Nephron progenitor cell (in vitro differentiated cells): ENCODE measurements around the gene SH3RF1.

Experiments
- DNase-seq: peaks from one replicate; pipeline ENCODE4 v3.0.0; 2021
- H3K27ac Mint-ChIP-seq: 2 replicates; pipeline ENCODE4 v1.8.0; 2021; ENCODE audit warnings: mild to moderate bottlenecking, moderate library complexity, mixed read lengths
- H3K27me3 Mint-ChIP-seq: 2 replicates; pipeline ENCODE4 v1.8.0; 2021; ENCODE audit warnings: mild to moderate bottlenecking, low read depth, mixed read lengths; ENCODE audit not compliant: poor library complexity
- H3K36me3 Mint-ChIP-seq: 2 replicates; pipeline ENCODE4 v1.8.0; 2021; ENCODE audit warnings: low read depth, mixed read lengths
- H3K4me1 Mint-ChIP-seq: 2 replicates; pipeline ENCODE4 v1.8.0; 2021; ENCODE audit warnings: mixed read lengths
- H3K4me3 Mint-ChIP-seq: 2 replicates; pipeline ENCODE4 v1.8.0; 2021; ENCODE audit warnings: mild to moderate bottlenecking, moderate library complexity, mixed read lengths
- H3K9me3 Mint-ChIP-seq: 2 replicates; pipeline ENCODE4 v1.8.0; 2021; ENCODE audit warnings: mild to moderate bottlenecking, moderate library complexity, mixed read lengths
- TF ChIP-seq, protein P1 (sequence below): fragments of 200-600 bp; sonication (generic); IDR thresholded peaks from 2 replicates; pipeline ENCODE4 v1.5.0; 2021; ENCODE audit warnings: antibody characterized with exemption

SH3RF1 gene

DNA sequence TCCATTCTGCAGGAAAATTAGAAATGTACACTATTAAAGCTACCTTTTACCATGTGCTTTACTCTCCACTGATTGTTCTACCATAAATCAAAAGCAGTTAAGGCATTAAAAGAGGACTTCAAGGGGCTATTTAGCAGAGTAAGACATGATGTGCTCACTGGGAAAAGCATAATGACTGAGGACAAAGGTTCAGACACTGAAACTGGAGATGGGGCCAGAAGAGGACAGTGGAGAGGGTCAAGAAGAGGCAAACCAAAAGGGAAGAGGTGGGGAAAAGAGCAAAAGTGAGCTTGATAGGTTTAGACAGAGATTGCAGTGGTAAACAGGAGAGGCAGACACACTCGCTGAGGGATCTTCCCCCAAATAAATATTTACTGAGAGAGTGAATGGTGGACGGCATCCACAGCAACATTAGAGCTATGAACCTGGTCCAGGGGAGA lies 23.8 kb downstream of the SH3RF1 start:
- TF ChIP-seq, protein P1, sequence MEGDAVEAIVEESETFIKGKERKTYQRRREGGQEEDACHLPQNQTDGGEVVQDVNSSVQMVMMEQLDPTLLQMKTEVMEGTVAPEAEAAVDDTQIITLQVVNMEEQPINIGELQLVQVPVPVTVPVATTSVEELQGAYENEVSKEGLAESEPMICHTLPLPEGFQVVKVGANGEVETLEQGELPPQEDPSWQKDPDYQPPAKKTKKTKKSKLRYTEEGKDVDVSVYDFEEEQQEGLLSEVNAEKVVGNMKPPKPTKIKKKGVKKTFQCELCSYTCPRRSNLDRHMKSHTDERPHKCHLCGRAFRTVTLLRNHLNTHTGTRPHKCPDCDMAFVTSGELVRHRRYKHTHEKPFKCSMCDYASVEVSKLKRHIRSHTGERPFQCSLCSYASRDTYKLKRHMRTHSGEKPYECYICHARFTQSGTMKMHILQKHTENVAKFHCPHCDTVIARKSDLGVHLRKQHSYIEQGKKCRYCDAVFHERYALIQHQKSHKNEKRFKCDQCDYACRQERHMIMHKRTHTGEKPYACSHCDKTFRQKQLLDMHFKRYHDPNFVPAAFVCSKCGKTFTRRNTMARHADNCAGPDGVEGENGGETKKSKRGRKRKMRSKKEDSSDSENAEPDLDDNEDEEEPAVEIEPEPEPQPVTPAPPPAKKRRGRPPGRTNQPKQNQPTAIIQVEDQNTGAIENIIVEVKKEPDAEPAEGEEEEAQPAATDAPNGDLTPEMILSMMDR: no peak
- Mint-ChIP-seq H3K4me1 (peaks cover 64% of the 10 kb centered on the region), H3K9me3 (peaks cover 41% of the 10 kb centered on the region), H3K4me3 (peak overlapping the region; percentile 44), H3K27ac (peak overlapping the region; percentile 46), H3K36me3 (peaks cover 54% of the 10 kb centered on the region), H3K27me3 (no peaks in the 10 kb centered on the region)
- DNase-seq: no peak

- H3K27ac Mint-ChIP-seq: no peak overlapping the region
- peaks cover 59% of the 10 kb centered on the region for H3K4me1 Mint-ChIP-seq
- TF ChIP-seq, protein P1: no peak
- peaks cover 41% of the 10 kb centered on the region for H3K9me3 Mint-ChIP-seq
- peaks cover 61% of the 10 kb centered on the region for H3K36me3 Mint-ChIP-seq
- H3K4me3 Mint-ChIP-seq: no peak overlapping the region
- no peaks in the 10 kb centered on the region for H3K27me3 Mint-ChIP-seq
- no peak for DNase-seq
These were observed 24.5 kb downstream of the SH3RF1 start for GRCh38 chr4:169246279-169246678.

DNA sequence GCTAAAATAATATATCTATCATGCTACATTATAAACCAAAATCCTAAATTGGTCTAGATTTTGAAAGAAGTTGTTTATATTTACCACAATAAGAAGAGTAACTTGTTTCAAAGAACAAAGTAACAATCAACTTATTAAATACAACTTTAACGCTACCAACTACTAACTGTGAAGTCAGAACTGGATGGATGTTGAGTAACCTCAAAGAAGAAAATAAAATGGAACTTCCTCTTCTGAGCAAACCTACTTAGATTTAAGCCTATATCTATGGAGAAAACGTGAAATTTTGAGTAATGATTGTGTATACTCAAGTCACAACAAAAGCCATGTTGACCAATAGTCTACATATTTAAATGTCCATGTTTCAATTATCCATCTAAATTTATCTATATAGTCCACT lies 25.7 kb downstream of the SH3RF1 start:
- H3K4me3 Mint-ChIP-seq: no peak overlapping the region
- no peaks in the 10 kb centered on the region for H3K27me3 Mint-ChIP-seq
- H3K27ac Mint-ChIP-seq: peak overlapping the region; percentile 46
- H3K9me3 Mint-ChIP-seq: peaks cover 41% of the 10 kb centered on the region
- no peak for DNase-seq
- TF ChIP-seq, protein P1: no peak
- H3K36me3 Mint-ChIP-seq: peaks cover 65% of the 10 kb centered on the region
- peaks cover 55% of the 10 kb centered on the region for H3K4me1 Mint-ChIP-seq

DNA sequence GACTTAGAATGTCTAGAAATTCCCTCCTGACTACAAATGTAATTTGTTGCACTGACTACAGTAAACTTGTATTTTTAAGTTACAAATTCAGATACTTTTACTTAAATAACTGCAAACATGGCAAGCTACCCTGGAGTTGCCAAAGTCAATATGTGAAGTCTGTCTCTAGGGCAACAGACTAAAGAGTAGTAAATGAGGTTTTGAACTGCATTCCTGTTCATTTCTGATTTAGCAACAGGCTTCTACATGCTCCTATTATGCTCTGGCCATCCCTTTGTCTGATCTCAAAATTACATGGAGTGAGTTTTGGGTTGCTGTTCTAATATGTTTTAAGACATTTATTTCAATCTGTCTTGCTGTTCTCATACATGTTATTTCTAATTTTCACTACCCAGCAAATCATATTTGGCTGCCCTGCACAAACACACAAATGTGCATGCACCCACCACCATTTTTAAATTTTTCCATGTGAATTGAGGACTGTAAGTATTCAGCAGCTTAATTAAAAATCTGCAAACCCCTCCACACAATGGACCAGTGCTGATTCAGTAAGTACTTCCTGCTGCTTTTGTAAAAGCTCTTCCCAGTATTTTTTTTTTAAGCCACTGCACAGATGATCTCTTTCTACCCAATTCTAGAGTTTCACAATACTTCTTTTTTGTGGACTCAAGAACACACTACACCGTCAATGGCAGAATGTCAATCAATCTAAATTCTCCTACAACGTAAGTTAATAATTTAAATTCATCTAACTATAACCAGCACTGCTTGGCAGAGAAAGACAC lies 26.7 kb downstream of the SH3RF1 start:
- peak overlapping the region; percentile 1 for H3K4me3 Mint-ChIP-seq
- peaks cover 35% of the 10 kb centered on the region for H3K9me3 Mint-ChIP-seq
- peak overlapping the region; percentile 16 for H3K27ac Mint-ChIP-seq

GRCh38 chr4:169241464-169241863 lies 29.3 kb downstream of the SH3RF1 start:
- no peak for DNase-seq
- TF ChIP-seq, protein P1: no peak
- Mint-ChIP-seq H3K4me3 (no peak overlapping the region), H3K36me3 (peaks cover 37% of the 10 kb centered on the region), H3K9me3 (peaks cover 21% of the 10 kb centered on the region), H3K27ac (no peak overlapping the region), H3K27me3 (no peaks in the 10 kb centered on the region), H3K4me1 (peaks cover 56% of the 10 kb centered on the region)

More for the DNA sequence above, 26.7 kb downstream of the SH3RF1 start:
- Mint-ChIP-seq H3K27me3 (no peaks in the 10 kb centered on the region), H3K36me3 (peaks cover 55% of the 10 kb centered on the region), H3K4me1 (peaks cover 51% of the 10 kb centered on the region)
- no peak for DNase-seq
- TF ChIP-seq, protein P1: no peak
